GM18526 (cell line): ENCODE results near the gene ZMYND8.

ENCODE experiments used
- POLR2A ChIP-seq: IDR thresholded peaks from 3 replicates; pipeline ENCODE4 v1.6.1; 2011; ENCODE audit not compliant: insufficient read length; ENCODE audit errors: extremely low read depth

ZMYND8 gene

GRCh38 chr20:47320990-47321805 lies 35.3 kb downstream of the ZMYND8 start:
- no peak for TF ChIP-seq POLR2A

DNA sequence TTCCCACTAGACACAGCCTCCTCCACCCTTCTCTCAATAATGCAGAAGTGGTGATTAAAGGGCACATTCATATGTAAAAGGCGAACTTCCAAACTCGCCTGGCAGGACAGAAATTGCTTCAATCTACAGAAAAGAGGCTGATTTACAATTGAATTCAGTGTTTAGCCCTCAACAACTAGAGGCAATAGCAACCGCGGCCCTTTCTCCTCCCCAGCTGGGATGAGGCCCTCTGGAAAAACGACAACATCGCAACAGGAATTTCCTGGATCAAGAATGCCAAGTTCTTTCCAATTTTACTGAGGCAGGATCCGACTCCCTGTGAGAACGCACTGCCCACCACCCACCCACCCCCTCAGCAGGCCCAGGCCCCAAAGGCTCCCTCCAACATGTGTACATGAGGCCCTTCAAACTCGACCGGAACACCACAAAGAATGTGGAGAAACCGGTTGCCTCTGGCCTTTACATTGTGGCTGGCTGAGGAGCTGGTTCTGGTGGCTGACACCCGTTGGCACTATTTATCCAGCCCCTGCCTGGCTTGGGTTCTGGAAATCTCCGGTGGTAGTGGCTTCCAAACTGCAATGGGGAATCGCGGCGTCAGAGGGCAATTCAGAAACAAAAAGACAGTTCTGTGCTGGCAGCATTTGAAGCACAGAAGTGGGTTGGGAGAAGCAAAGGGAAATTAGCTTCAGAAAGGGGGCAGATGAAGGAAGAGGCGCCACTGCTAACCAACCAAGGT lies 36.8 kb downstream of the ZMYND8 start:
- no peak for TF ChIP-seq POLR2A

DNA sequence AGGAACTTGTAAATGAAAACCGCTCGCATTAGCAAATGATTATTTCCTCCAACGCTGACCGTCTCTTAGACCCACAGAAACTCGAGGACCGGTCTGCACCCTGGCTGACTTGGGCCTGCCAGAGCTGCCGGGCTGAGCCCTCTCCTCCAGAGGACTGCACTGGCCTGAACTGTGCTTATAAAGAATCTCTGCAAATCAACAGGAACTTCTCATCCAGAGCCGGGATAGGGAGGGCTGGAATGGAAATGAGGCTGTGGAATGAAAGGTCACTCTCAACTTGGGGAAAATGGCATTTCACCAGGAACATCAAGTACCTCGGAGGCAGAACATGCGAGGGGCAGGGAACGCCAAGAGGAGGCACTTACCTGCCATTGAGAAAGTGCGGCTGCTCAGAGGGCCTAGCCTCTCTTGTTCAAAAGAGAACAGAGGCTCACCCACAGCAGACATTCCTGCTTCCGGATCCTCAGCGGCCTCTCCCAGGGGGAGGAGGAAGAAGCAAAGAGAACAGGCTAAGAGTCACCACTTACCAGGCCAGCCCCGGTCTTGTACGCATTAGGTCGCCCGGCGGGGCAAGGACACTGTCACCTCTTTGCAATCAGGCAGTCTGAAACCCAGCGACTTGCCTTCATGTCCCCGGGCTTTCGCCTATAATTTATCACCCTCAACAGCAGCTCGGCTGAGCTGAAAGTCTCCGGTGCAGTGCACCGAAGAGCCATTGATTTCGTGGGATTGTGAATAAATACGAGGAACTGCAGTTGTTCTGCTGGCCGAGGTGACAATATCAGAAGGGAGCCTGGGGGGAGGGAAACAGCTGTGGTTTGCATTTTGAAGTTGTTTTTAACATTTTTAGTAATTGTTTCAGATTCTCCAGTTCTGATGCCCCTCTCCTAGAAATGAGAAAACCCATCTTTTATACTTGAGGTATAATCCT lies 37.6 kb downstream of the ZMYND8 start:
- TF ChIP-seq POLR2A, result no peak

DNA sequence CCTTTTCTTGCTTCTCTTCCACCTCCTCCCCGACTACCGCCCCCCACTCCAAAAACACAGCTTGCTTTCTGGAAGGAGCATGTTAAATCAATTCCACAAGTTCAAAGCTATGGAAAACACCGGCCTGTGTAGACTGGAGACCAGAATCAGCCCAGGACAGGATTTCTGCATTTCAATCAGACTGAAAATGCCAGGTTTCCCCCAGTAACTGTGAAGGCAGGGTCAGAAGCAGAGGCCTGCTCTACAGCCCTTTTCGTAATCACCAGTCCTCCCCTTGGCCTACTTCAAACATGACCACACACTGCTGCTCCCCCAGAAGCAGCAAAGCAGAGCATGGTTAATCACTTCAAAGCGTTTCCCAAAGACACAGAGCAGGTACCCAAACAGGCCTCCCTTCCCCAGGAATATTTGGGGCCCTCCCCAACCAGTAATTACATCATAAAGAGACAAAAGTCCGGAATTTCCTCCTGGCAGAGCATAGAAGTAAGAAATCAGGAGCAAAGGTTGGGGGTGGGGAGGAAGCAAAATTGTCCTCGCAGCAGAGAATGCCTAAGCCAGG lies 38.4 kb downstream of the ZMYND8 start:
- TF ChIP-seq POLR2A, result no peak

DNA sequence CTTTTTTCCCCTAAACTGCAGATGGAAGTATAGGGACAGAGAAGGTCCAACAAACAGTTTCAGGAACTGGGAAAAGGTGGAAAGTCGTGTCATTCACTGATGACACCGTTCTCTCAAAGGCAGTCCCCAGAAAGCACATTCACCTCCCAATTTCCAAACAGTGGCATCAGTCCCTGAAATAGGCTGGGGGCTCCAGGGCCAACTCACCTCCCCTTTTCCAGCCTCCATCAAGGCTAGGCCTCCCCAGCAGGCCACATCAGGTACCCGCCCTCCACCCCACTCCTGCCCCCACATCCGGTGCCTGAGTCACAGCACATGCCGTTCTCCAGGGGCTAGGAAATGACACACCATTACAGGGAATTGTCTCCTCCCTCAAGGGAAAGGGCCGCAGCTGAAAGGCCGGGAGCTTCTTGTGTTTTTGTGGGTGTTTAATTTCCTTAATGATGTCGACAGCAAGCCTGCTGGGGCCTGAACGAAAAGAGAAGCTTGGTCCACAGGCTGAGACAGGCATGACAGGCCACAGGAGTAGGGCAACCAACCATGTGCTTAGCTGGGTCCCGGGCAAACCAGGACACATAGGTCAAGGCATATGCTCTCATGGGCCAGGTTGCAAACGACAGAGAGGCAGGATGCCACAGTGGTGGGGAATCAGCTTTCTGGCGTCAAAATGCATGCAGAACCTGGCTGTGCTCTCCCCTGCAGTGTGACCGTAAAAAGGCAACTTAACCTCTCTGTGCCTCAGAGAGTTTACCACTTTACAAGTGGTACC lies 39.2 kb downstream of the ZMYND8 start:
- TF ChIP-seq POLR2A, result no peak

DNA sequence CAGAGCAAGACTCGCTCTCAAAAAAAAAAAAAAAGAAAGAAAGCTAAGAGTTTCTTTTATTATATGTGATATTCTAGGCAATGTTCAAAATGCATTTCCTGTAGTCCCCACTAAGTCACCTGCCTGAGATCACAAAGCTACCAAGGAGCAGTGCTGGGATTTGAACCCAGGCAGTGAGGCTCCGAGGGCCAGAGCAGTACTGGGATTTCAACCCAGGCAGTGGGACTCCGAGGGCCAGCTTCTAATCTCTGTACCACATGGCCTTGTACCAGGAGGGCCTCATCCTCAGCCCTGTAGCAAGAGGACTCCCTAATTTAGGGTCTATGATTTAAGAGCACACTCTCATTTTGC lies 39.7 kb downstream of the ZMYND8 start:
- TF ChIP-seq POLR2A, result no peak

- TF ChIP-seq POLR2A, result no peak
Measured at GRCh38 chr20:47315339-47316056, 41.0 kb downstream of the ZMYND8 start.

GRCh38 chr20:47314647-47315338 lies 41.7 kb downstream of the ZMYND8 start:
- no peak for TF ChIP-seq POLR2A

DNA sequence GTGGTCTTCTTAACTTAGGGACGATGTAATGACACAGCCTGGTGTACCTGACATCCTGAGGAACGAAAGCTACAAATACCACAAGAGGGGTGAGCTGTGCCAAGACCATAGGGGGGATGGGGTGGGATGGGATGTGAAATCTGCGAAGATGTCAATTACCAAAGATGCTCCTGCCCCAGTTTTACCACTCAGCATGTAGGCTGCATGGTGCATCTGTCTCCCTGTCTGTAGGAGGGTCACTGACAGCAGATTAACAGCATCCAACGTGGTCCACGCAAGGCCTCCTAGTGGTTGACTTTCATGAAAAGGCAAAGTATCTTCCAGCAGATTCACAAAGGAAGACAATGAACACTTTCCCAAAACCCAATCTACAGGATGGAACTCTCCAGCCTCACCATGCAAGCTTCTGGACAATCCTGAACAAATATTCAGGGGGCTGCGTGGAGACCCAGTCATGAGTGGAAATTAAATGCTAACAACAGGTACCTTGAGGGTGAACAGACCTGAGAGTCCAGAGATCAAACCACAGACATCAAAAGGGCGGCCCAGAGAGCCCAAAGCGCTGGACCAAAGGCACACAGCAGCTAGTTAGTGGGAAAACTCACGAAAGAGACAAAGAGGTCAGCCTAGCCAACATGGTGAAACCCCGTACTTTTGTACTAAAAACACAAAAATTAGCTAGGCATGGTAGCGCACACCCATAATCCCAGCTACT lies 44.4 kb downstream of the ZMYND8 start:
- TF ChIP-seq POLR2A, result no peak

DNA sequence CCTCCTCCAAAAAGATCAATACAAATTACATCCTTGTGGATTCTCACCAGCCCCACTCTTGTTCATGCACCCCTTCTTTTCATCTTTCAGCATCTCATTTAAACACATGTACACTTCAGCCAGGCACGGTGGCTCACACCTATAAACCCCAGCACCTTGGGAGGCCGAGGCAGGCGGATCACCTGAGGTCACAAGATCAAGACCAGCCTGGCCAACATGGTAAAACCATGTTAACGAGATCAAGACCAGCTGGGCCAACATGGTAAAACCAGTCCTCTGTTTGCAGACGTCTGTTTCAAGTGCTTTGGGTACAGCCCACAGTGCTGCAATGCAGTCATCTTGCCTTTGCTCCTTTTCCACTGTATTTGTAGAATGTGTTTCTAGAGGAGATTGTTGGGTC lies 45.3 kb downstream of the ZMYND8 start:
- TF ChIP-seq POLR2A, result no peak

- TF ChIP-seq POLR2A, result no peak
Measured at GRCh38 chr20:47310729-47311128, 45.8 kb downstream of the ZMYND8 start.

- TF ChIP-seq POLR2A, result no peak
Measured at GRCh38 chr20:47309806-47310426, 46.6 kb downstream of the ZMYND8 start.
